Calu3 (cell line): Measurements from ENCODE around the gene CCDC39. TPM values are rescaled to one million over a fixed set of nuclear protein-coding genes. Genes with fewer than 3 reads are reported as not detected.

Source experiments
- BruUV-seq: library from RNA; stranded (reverse); fragments of 400-500 nt; replicated peaks from 2 replicates; lab custom pipeline; 2021; lab: Mats Ljungman, UMichigan
- CTCF ChIA-PET: fragments of 300-600 bp; sonication (Branson Sonifier 250); formaldehyde crosslinking; loops from one replicate; lab custom pipeline; 2022; ENCODE audit warnings: antibody characterized with exemption; lab: Charles Lee
- DNase-seq: peaks from one replicate; pipeline ENCODE4 v3.0.0; 2022
- H3K27ac Mint-ChIP-seq: one replicate; pipeline ENCODE4 v1.8.0; 2022; ENCODE audit warnings: mixed read lengths; ENCODE audit not compliant: unreplicated experiment
- H3K27me3 Mint-ChIP-seq: one replicate; pipeline ENCODE4 v1.8.0; 2022; ENCODE audit warnings: mixed read lengths; ENCODE audit not compliant: unreplicated experiment
- H3K36me3 Mint-ChIP-seq: one replicate; pipeline ENCODE4 v1.8.0; 2022; ENCODE audit warnings: mild to moderate bottlenecking, moderate library complexity, mixed read lengths; ENCODE audit not compliant: insufficient read depth, unreplicated experiment
- H3K4me1 Mint-ChIP-seq: one replicate; pipeline ENCODE4 v1.8.0; 2022; ENCODE audit warnings: mild to moderate bottlenecking, low read depth, mixed read lengths; ENCODE audit not compliant: unreplicated experiment
- H3K4me3 Mint-ChIP-seq: one replicate; pipeline ENCODE4 v1.8.0; 2022; ENCODE audit warnings: mild to moderate bottlenecking, low read depth, moderate library complexity, mixed read lengths; ENCODE audit not compliant: unreplicated experiment
- H3K9me3 Mint-ChIP-seq: one replicate; pipeline ENCODE4 v1.8.0; 2022; ENCODE audit warnings: low read depth, mixed read lengths; ENCODE audit not compliant: unreplicated experiment
- CTCF ChIP-seq: fragments of 200-600 bp; IDR thresholded peaks from one replicate; pipeline ENCODE4 v1.8.0; 2022; ENCODE audit warnings: antibody characterized with exemption; ENCODE audit not compliant: unreplicated experiment
- intact Hi-C: fragments of 100-400 bp; cut with micrococcal nuclease; formaldehyde crosslinking; loops from one replicate; pipeline ENCODE4 v1.10.0; 2022; ENCODE audit not compliant: unreplicated experiment
- total RNA-seq: library from RNA; stranded (reverse); gene quantifications from 2 replicates; pipeline ENCODE4 v1.2.3, GENCODE V29; 2022

Gene CCDC39
- total RNA-seq, 1 experiment from 2014 or later = not detected

- CTCF ChIA-PET = no interaction called here
- DNase-seq = no peak
- Mint-ChIP-seq H3K36me3 (no peaks in the 10 kb centered on the region), H3K27ac (no peak overlapping the region), H3K27me3 (no peaks in the 10 kb centered on the region), H3K4me3 (no peak overlapping the region), H3K9me3 (no peaks in the 10 kb centered on the region), H3K4me1 (peaks cover 7% of the 10 kb centered on the region)
- BruUV-seq = no TSS peak
- intact Hi-C loops = no loop called here
- TF ChIP-seq CTCF = no peak
Observed at GRCh38 chr3:180656406-180656805, 22.9 kb downstream of the CCDC39 start.

- Mint-ChIP-seq H3K27ac (no peak overlapping the region), H3K4me3 (no peak overlapping the region), H3K27me3 (no peaks in the 10 kb centered on the region), H3K4me1 (no peaks in the 10 kb centered on the region), H3K9me3 (no peaks in the 10 kb centered on the region), H3K36me3 (no peaks in the 10 kb centered on the region)
- peak; percentile 52 for TF ChIP-seq CTCF
- no TSS peak for BruUV-seq
- CTCF ChIA-PET = interaction anchor here (0.7 kb wide), 1 partner anchor 38 kb away, joined by 3 read pairs; no protein-coding TSS in a partner anchor
- DNase-seq = no peak
- intact Hi-C loops = loop anchor here (10.0 kb wide), 1 partner anchor 529 kb away; no protein-coding TSS in a partner anchor
Observed at GRCh38 chr3:180646187-180646790, 33.0 kb downstream of the CCDC39 start.

GRCh38 chr3:180640987-180641386, 38.3 kb downstream of the CCDC39 start:
- no peak for TF ChIP-seq CTCF
- Mint-ChIP-seq H3K4me3 (no peak overlapping the region), H3K4me1 (no peaks in the 10 kb centered on the region), H3K27ac (no peak overlapping the region), H3K36me3 (no peaks in the 10 kb centered on the region), H3K9me3 (no peaks in the 10 kb centered on the region), H3K27me3 (peaks cover 6% of the 10 kb centered on the region)
- CTCF ChIA-PET = no interaction called here
- no peak for DNase-seq
- no TSS peak for BruUV-seq
- intact Hi-C loops = loop anchor here (10.0 kb wide), 1 partner anchor 534 kb away; no protein-coding TSS in a partner anchor

- H3K4me3 Mint-ChIP-seq = no peak overlapping the region
- no TSS peak for BruUV-seq
- CTCF ChIA-PET = interaction anchor here (0.6 kb wide), 1 partner anchor 376 kb away, joined by 4 read pairs; no protein-coding TSS in a partner anchor
- H3K36me3 Mint-ChIP-seq = no peaks in the 10 kb centered on the region
- DNase-seq = peak; percentile 8
- H3K9me3 Mint-ChIP-seq = no peaks in the 10 kb centered on the region
- no peak for TF ChIP-seq CTCF
- H3K27ac Mint-ChIP-seq = no peak overlapping the region
- intact Hi-C loops = no loop called here
- no peaks in the 10 kb centered on the region for H3K4me1 Mint-ChIP-seq
- H3K27me3 Mint-ChIP-seq = peaks cover 40% of the 10 kb centered on the region
Observed at GRCh38 chr3:180633722-180634121, 45.6 kb downstream of the CCDC39 start.
